HL-60/S4 treated with phorbol 12-myristate 13-acetate at 8.2 ng/mL for 4 days and 3 days (cell line): ENCODE data around the gene IFT43.

ENCODE experiments used
- in situ Hi-C: fragments of 300-500 bp; cut with MboI; formaldehyde crosslinking; loops from 2 replicates; pipeline ENCODE4 v1.15.0; 2022; ENCODE audit warnings: low sequenced_read_pairs

IFT43 gene

GRCh38 chr14:76098916-76099675 lies 113.5 kb downstream of the IFT43 start:
- in situ Hi-C loops = no loop called here

DNA sequence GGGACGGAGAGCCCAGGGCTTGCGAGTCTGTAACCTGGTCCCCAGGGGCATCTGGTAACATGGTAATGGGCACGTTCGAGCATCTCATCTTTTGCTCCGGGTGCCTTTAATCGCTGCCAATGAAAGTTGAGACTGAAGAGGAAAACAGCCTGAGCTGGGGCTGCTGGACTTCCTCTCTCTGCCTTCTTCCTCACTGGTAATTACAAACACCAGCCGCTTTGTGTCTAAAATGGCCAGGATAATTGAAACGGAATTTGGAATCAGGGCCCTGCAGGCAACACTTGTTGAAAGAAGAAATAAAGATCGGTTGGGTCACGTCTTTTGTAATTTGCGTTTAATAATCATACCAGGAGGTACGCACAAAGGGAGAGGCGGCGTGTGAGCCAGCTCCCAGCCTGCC lies 114.7 kb downstream of the IFT43 start:
- in situ Hi-C loops = no loop called here

DNA sequence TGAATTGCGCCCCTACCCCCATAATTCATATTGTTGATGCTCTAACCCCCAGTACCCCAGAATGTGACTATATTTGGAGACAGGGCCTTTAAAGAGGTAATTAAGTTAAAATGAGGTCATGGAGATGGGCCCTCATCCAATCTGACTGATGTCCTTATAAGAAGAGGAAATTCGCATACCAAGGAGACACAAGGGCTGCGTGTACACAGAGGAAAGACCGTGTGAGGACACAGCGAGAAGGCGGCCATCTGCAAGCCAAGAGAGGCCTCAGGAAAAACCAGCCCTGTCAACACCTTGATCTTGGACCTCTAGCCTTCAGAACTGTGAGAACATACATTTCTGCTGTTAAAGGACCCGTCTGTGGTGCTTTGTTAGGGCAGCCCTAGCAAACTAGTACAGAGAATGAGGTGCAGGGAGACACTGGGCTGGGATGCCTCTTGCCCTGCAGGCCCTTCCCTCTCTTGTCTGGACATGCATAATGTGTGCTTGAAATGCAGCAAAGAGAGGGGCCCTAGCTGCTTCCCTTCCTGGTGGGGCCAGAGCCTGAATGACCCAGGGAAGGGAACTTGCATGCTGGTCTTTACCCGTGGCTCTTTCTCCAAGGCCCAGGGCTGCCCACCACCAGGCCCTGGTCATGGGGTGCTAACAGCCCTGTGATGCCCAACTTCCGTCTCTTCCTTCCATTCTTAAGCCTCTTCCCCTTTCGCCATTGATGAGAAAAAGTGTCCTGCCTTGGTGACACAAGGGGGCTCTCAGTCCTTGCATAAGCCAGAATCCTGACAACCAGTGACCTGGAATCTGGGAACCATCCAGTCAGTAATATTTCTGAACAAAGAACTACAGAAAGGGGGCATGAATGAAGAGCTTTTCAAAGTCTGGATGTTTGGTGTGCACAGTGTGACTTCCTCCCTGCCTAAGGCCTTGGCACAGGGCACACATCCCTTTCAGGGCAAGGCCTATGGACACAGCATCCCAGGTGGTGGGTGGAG lies 116.1 kb downstream of the IFT43 start:
- in situ Hi-C loops = no loop called here

DNA sequence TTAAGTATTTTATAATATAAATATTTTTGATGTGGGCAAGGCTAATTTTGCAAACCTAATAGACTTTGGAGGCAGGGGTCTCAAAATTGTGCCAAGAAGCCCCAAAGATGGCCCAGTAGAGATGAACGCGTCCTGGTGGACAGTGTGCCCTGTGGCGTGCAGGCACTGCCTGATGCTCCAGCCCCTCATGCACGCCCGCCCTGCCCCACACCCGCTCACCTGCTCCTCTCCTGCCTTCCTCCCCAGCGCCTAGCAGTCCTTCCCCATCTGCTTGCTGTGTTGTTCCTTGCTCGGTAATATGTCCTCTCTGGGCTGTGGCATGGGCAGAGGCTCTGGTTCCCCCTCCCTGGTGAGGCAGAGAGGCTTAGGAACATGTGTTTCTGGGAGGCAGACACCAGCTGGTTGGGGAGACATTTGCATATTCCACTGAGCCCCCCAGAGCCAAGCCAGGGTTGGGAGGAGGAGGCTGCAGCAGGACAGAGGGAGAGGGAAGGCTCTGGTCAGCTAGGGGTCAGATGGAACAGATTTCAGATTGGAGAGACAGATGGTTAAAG lies 119.3 kb downstream of the IFT43 start:
- in situ Hi-C loops = no loop called here

DNA sequence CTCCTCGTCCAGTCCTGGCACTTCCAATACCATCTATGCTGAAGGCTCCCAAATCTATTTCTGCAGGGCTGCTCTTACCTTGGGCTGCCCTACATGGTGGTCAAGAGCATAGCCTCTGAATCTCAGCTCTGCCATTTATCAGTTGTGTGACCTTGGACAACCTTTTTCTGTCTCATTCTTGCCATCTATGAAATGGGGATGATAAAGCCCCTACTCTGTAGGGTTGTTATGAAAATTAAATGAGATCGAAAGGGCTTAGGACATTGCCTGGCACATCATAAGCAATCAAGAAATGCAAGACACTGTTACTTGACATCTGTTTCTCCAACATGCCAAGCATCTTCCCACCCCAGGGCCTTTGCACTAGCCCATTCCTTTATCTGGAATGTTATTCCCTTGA lies 120.6 kb downstream of the IFT43 start:
- in situ Hi-C loops = no loop called here

GRCh38 chr14:76109087-76109880 lies 123.7 kb downstream of the IFT43 start:
- in situ Hi-C loops = no loop called here

DNA sequence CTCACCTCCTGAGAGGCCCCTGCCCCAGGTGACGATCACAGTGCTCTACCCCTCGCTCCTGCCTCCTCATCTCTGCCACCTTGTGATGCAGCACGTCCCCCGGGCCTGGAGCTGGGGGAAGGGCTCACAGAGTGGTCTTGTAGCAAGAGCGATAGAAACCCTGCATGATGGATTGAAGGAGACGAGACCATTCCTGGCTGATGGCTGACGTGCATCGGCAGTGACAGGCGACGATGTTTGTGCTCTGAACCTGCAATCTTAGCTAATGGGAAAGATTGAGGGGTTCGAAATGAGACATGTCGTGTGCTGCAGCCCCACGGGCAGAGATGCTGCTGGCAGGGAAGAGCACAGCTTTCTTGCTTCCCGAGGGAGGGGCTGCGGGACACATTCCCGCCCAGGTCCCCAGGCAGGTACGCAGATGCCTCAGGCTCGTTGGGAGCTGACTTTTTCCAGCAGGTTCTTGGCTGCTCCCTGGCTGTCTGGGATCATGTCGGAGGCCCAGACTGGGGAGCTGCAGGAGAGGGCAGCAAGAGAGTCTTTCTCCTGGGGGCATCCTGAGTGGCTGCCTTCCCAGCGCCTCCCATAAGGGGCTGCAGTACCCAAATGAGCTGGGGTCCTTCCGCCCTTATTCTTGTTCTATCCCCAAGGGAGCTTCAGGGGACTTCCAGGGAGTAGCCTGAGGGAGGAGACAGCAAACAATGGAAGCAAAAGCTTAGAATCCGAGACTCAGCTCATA lies 127.5 kb downstream of the IFT43 start:
- in situ Hi-C loops = no loop called here

- in situ Hi-C loops = no loop called here
Observed at GRCh38 chr14:76113691-76114090, 128.1 kb downstream of the IFT43 start.

DNA sequence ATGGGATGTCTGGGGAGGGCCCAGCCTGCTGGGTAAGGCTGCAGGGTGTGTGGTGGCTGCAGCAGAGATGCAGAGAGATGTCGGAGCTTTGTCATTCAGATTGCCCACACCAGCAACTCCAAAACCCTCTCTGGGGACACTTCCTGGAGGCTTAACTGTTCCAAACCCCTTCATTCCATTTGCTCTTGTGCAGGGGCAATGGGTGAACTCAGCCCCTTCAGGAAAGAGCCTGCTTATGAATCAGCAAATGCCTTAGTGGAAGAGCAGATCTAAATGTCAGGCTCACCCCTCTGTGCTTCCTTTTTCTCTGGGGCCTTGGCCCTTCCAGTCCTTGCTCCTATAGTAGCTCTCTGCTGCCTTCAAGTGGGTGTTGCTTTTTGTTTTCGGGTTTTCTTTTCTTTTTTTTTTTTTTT lies 129.5 kb downstream of the IFT43 start:
- in situ Hi-C loops = no loop called here

DNA sequence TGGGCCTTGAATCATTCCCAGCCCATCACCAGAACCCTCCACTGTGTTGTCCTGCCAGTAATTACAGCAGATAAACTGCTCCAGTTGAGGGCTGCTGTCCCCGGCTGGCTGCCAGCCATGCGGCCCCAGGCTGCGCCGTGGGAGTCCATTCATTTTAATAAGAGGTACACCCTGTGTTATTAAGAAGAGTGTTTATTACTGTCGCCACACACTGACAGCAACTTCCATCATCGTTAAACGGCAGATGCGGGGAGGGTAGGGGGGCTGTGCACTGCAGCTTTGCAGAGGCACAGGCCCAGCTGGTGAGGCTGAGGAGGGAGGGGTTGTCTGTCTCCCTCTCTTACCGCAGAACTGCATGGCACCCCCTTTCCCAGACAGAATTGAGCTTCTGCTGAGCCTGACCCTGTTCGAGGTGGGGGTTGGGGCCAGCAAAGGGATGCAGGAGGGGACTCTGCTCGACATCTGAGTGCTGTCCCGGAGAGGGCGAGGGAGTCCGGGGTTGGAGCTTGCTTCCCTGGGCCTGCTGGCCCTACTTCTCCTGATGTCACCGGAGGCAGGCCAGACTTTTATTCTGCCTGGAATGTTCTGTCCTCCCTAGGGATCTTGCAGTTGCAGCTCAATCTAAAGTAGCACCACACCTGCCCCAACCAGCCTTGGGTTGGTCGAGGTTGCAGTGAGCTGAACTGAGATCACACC lies 132.4 kb downstream of the IFT43 start:
- in situ Hi-C loops = no loop called here

DNA sequence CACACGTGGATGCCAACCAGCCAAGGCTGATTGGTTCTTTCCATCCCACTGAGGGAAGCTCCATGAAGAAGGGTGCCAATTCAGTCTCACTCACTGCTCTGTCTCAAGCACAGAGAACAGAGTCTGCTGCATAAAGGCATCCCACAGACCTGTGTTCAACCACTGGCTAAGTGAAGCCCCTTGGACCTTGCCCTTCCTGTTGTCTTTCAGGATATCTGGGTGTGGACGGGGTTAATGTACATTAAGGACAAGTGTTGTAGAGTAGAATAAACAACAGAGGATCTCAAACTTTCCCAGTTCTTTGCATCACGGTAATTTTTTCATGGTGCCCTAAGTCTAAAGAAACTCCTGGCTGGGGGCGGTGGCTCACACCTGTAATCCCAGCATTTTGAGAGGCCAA lies 133.0 kb downstream of the IFT43 start:
- in situ Hi-C loops = no loop called here

GRCh38 chr14:76121089-76121748 lies 135.7 kb downstream of the IFT43 start:
- in situ Hi-C loops = no loop called here

- in situ Hi-C loops = no loop called here
Observed at GRCh38 chr14:76123426-76124225, 138.1 kb downstream of the IFT43 start.

DNA sequence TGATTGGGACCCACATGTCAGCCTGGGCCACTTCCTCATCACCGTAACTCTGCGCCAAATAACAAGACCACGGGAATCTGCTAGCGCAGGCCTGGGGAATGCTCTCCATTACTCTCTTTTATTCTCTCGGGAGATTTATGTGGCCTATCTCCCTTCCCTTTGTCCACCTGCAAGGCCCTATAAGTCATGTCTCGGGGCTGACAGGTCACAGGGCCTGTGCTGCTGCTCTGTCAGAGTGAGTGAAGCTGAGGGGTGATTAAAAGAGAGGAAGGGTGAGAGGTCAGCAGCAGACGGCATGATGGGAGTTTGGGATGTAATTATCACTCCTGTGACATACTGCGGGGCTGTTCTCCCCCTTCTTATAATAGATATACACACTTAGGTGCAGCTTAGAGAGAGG lies 139.9 kb downstream of the IFT43 start:
- in situ Hi-C loops = no loop called here

- in situ Hi-C loops = no loop called here
Observed at GRCh38 chr14:76126076-76126475, 140.5 kb downstream of the IFT43 start.

- in situ Hi-C loops = no loop called here
Observed at GRCh38 chr14:76129851-76130576, 144.5 kb downstream of the IFT43 start.
